ENCODE measurements around the gene DTYMK. TPM values are rescaled to one million over a fixed set of nuclear protein-coding genes. Genes with fewer than 3 reads are reported as not detected.

DTYMK gene
- total and polyA plus RNA-seq, 12 donors, result 10.4 to 40.4 (median 20.6) TPM

GRCh38 chr2:241676665-241677064, 9.9 kb downstream of the DTYMK start:
- Histone ChIP-seq H3K9me3 (replicated peaks in 1 of 3) (no peaks in the 10 kb centered on the region), H3K4me1 (replicated peaks in 1 of 2) (peaks cover 0 to 9% of the 10 kb centered on the region in 2 donors), H3K27ac (no peak overlapping the region), H3K4me3 (no peak overlapping the region), H3K27me3 (no peaks in the 10 kb centered on the region), H3K36me3 (replicated peaks in 1 of 2) (peaks cover 0 to 29% of the 10 kb centered on the region in 2 donors)
- intact Hi-C loops (cut with DNase I), result no loop called here
- no peak for TF ChIP-seq CTCF (IDR thresholded peaks at IDR 0.05)
- no peak for TF ChIP-seq POLR2A (IDR thresholded peaks at IDR 0.05)
- 90 to 95% (median 93%) methylated on average over 14 to 17 of the region's 17 CpGs; no CpG with 5 or more reads in 1 of the 4 donors for WGBS, 4 donors
- DNase-seq, result no peak

GRCh38 chr2:241675885-241676284, 10.7 kb downstream of the DTYMK start:
- no peaks in the 10 kb centered on the region for H3K9me3 ChIP-seq (replicated peaks in 1 of 3)
- TF ChIP-seq CTCF (IDR thresholded peaks at IDR 0.05) (no peak), POLR2A (IDR thresholded peaks at IDR 0.05) (no peak)
- no peaks in the 10 kb centered on the region for H3K27me3 ChIP-seq
- no peak overlapping the region for H3K4me3 ChIP-seq
- H3K36me3 ChIP-seq (replicated peaks in 1 of 2), result peaks cover 0 to 36% of the 10 kb centered on the region in 2 donors
- H3K27ac ChIP-seq, result no peak overlapping the region
- 90 to 95% (median 92%) methylated on average over 11 to 17 of the region's 17 CpGs for WGBS, 4 donors
- intact Hi-C loops (cut with DNase I), result no loop called here
- DNase-seq, result no peak
- peaks cover 0 to 4% of the 10 kb centered on the region in 2 donors for H3K4me1 ChIP-seq (replicated peaks in 1 of 2)

- H3K9me3 ChIP-seq (replicated peaks in 1 of 3), result no peaks in the 10 kb centered on the region
- peaks cover 0 to 54% of the 10 kb centered on the region in 2 donors for H3K36me3 ChIP-seq (replicated peaks in 1 of 2)
- intact Hi-C loops (cut with DNase I), result no loop called here
- no peaks in the 10 kb centered on the region for H3K27me3 ChIP-seq
- no peaks in the 10 kb centered on the region for H3K4me1 ChIP-seq (replicated peaks in 1 of 2)
- TF ChIP-seq POLR2A (IDR thresholded peaks at IDR 0.05) (no peak), CTCF (IDR thresholded peaks at IDR 0.05) (no peak)
- 86 to 91% (median 87%) methylated on average over 18 to 21 of the region's 21 CpGs for whole genome bisulfite sequencing, 4 donors
- no peak overlapping the region for H3K4me3 ChIP-seq
- DNase-seq, result no peak
- no peak overlapping the region for H3K27ac ChIP-seq
Measured at GRCh38 chr2:241673797-241674725, 12.6 kb downstream of the DTYMK start.

GRCh38 chr2:241673189-241673663, 13.4 kb downstream of the DTYMK start:
- Histone ChIP-seq H3K27me3 (no peaks in the 10 kb centered on the region), H3K27ac (no peak overlapping the region), H3K36me3 (replicated peaks in 1 of 2) (peaks cover 0 to 60% of the 10 kb centered on the region in 2 donors), H3K9me3 (replicated peaks in 1 of 3) (no peaks in the 10 kb centered on the region), H3K4me1 (replicated peaks in 1 of 2) (no peaks in the 10 kb centered on the region), H3K4me3 (no peak overlapping the region)
- no peak for TF ChIP-seq CTCF (IDR thresholded peaks at IDR 0.05)
- no peak for TF ChIP-seq POLR2A (IDR thresholded peaks at IDR 0.05)
- intact Hi-C loops (cut with DNase I), result no loop called here
- DNase-seq, result no peak
- 85 to 96% (median 93%) methylated on average over 2 to 18 of the region's 18 CpGs for WGBS, 4 donors
